ENCODE measurements around the gene ILRUN.

The ILRUN gene

DNA sequence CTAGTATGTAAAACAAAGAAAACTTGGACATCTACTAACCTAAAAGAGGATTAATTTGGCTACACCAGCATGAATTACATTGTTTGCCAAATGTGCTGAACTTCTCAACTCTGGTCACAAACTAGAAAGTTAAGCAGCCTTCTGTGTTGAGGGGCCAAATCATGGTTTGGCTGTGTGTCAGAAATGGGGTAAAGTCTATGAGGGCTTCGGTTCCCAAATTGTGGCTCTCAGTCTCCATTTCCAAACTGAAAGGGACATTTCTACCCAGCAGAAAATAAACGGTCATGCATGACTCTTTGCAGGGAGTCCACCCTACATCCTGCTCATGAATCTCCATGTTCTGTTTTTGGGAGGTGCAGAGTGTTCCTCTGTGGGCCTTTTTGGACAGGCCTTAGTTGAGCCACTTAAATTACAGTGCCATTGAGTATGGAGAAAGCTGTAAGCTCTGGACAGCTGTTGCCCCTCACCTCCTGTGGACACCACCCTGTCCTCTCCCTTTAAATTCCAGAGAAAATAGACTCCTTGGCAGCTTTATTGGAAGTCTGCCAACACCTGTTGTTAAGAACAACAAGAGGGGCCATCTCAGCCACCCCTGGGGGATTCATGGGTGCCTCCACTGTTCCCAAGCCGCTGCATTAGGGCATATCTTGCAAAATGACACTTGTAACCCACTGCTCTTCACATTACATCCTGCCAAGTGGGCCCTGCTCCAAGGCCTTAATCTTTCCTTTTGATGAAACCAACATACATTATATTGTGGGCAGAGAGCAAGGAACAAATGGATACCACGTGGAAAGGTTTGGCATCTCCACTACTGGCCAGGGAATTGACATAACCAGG is 33.3 kb upstream of the ILRUN start:
- TF ChIP-seq, protein P1, sequence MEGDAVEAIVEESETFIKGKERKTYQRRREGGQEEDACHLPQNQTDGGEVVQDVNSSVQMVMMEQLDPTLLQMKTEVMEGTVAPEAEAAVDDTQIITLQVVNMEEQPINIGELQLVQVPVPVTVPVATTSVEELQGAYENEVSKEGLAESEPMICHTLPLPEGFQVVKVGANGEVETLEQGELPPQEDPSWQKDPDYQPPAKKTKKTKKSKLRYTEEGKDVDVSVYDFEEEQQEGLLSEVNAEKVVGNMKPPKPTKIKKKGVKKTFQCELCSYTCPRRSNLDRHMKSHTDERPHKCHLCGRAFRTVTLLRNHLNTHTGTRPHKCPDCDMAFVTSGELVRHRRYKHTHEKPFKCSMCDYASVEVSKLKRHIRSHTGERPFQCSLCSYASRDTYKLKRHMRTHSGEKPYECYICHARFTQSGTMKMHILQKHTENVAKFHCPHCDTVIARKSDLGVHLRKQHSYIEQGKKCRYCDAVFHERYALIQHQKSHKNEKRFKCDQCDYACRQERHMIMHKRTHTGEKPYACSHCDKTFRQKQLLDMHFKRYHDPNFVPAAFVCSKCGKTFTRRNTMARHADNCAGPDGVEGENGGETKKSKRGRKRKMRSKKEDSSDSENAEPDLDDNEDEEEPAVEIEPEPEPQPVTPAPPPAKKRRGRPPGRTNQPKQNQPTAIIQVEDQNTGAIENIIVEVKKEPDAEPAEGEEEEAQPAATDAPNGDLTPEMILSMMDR (IDR thresholded peaks at IDR 0.05), result no peak

DNA sequence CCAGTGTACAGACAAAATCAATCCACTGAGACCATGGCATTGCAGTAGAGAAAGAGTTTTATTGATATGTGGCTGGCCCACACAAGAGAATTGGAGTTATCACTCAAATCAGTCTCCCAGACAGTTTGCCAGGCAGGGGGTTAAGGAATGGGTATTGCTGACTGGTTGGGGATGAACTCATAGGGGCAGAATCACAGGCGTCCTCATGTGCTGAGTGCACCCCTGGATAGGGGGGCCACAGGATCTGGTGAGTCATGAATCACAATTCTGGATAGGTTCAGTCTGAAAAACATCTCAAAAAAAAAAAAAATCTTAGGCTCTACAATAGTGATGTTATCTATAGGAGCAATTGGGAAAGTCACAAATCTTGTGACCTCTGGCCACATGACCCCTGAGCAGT is 29.5 kb upstream of the ILRUN start:
- TF ChIP-seq, protein P1 (IDR thresholded peaks at IDR 0.05), result no peak

DNA sequence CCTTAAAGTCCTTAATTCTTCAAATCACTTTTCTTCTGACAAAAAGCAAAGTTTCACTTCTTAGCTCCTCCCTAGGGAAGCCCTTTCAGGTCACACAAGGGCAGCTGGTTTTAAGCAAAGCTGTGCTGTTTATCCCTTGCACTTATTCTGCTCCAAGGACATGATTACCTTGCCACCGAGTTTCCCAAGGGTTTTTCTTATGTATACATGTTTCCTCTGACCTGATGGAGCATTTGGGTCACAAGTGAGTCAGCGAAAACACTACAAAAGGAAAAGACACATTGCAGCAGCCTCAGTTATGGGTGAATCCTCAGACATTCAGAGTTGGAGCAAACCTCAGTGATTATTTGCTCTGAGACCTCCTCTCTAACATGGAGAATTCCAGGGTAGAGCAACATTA is 26.6 kb upstream of the ILRUN start:
- TF ChIP-seq, protein P1 (IDR thresholded peaks at IDR 0.05), result no peak

DNA sequence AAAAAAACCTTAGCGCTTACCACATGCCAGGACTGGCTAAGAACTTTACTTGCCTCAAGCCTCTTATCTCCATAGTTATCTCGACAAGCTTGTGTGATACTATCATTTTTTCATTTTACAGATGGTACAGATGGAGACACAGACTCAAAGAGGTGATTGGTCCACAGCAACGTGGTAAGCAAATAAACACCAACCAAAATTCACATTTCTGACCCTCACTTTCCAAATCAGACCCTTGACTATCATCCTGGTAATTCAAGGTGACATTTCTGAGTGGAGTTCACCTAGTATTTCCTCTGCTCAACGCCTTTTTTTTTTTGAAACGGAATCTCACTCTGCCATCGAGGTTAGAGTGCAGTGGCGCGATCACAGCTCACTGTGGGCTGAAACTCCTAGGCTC is 25.9 kb upstream of the ILRUN start:
- TF ChIP-seq, protein P1 (IDR thresholded peaks at IDR 0.05), result no peak

DNA sequence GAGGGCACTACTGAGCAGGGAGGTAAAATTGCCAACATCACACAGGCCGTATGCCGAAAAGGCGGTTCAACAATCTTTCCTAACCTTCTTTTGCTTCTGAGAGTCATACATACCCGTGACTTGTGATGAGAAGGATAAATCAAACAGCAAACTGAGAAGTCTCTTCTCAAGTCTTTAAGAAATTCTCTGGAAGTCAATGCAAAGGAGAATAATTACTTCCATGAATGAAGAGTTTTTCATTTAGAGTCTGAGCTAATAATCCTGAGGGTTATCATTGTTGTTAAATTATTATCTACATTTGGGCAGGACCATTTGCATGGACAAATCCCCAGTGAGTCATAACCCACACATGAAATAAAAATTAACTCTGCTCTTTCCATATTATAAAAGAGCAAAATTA is 22.4 kb upstream of the ILRUN start:
- TF ChIP-seq, protein P1 (IDR thresholded peaks at IDR 0.05), result no peak

DNA sequence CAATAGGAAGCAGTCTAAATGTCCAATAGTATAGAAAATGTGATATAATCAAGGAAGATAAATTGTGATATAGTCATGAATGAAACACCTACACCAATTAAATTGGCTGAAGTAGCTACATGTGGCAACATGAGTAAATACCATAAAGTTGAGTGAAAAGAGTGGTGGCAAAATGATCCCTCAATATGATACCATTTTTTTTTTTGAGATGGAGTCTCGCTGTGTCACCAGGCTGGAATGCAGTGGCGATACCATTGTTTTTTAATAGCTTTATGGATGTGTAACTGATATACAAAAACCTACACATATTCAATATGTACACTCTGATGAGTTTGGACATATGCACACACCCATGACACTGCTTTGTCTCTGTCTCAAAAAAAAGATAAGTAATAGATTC is 20.9 kb upstream of the ILRUN start:
- TF ChIP-seq, protein P1 (IDR thresholded peaks at IDR 0.05), result no peak

DNA sequence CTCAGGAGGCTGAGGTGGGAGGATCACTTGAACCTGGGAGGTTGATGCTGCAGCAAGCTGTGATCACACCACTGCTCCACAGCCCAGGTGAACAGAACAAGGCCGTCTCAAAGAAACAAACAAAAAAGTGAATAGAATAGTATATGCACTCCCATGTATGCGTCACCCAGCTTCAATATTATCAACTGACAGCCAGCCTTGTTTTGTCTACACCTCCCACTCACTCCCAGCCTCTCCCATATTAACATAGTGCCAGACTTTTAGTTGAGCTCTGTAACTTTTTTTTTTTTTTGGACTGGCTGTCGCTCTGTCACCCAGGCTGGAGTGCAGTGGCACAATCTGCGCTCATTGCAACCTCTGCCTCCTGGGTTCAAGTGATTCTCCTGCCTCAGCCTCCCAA is 18.1 kb upstream of the ILRUN start:
- TF ChIP-seq, protein P1 (IDR thresholded peaks at IDR 0.05), result no peak
